Measurements from ENCODE around the gene DNASE2.

Gene DNASE2

DNA sequence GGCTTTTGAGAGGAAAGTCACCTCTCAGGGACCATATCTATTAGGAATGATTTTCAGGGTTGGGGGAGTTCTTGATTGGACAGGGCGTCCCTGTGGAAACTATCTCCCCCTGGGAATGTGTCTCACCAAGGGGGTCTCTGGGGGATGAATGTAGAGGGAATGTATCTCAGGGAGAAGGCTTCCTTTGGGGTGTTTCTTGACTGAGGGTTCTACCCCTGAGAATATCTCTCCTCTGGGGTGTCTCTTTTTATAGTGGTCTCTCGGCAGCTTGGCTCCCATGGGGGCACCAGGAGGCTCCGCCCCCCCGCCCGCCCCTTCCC lies 47.9 kb downstream of the DNASE2 start:
- Histone ChIP-seq H3K27ac (ENCODE audit: low read length) (no peak overlapping the region), H3K27me3 (replicated peaks; ENCODE audit: insufficient read depth, low read length) (peaks cover 78% of the 10 kb centered on the region), H3K79me2 (ENCODE audit: low read length) (no peaks in the 10 kb centered on the region), H2AFZ (ENCODE audit: low read length) (no peak overlapping the region), H3K4me1 (ENCODE audit: low read length) (peaks cover 3% of the 10 kb centered on the region; the same call in 1 of the 2 replicates), H3K4me2 (ENCODE audit: low read depth, low read length) (peak overlapping the region; percentile 53), H3K9me2 (replicated peaks; ENCODE audit: insufficient read depth, low read length) (no peaks in the 10 kb centered on the region), H3F3A (ENCODE audit: insufficient read depth, low read length) (no peaks in the 10 kb centered on the region), H4K20me1 (ENCODE audit: insufficient read depth, low read length) (no peaks in the 10 kb centered on the region), H3K36me3 (replicated peaks; ENCODE audit: insufficient read depth, low read length) (no peaks in the 10 kb centered on the region), H3K4me3 (ENCODE audit: low read length) (no peak overlapping the region; the same call in 1 of the 2 replicates), H3K9ac (ENCODE audit: low read length) (no peak overlapping the region), H3K9me3 (replicated peaks; ENCODE audit: insufficient read depth, low read length) (no peaks in the 10 kb centered on the region)
- DNase-seq: no peak
- TF ChIP-seq, protein P1, sequence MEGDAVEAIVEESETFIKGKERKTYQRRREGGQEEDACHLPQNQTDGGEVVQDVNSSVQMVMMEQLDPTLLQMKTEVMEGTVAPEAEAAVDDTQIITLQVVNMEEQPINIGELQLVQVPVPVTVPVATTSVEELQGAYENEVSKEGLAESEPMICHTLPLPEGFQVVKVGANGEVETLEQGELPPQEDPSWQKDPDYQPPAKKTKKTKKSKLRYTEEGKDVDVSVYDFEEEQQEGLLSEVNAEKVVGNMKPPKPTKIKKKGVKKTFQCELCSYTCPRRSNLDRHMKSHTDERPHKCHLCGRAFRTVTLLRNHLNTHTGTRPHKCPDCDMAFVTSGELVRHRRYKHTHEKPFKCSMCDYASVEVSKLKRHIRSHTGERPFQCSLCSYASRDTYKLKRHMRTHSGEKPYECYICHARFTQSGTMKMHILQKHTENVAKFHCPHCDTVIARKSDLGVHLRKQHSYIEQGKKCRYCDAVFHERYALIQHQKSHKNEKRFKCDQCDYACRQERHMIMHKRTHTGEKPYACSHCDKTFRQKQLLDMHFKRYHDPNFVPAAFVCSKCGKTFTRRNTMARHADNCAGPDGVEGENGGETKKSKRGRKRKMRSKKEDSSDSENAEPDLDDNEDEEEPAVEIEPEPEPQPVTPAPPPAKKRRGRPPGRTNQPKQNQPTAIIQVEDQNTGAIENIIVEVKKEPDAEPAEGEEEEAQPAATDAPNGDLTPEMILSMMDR (IDR thresholded peaks at IDR 0.05; ENCODE audit: low read length): no peak
- TF ChIP-seq EZH2phosphoT487 (IDR thresholded peaks at IDR 0.05; ENCODE audit: low read length) (no peak), EZH2 (optimal IDR thresholded peaks at IDR 0.05; ENCODE audit: low read depth, low read length) (no peak)

DNA sequence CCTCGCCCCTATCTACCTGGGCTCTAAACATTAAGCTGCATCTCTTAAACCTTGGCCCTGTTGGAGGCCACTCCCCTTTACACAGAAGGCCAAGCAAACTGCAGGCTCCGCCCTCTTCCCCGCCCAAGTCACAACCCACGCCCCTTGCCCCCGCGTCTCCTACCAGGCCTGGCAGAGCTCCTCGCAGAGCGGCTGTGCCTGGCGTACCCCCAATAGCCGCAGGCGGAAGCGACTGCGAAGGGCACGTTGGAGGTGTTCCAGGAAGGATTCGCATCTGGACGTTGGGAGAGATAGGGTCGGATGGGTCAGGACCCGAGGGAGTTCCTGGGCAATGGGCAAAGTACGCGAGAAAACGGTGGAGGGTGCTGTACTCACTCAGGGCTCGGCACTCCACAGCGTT lies 52.8 kb downstream of the DNASE2 start:
- H3K9me2 ChIP-seq (replicated peaks; ENCODE audit: insufficient read depth, low read length): no peaks in the 10 kb centered on the region
- no peak for DNase-seq
- H3K4me3 ChIP-seq (ENCODE audit: low read length): no peak overlapping the region
- H3K9ac ChIP-seq (ENCODE audit: low read length): no peak overlapping the region
- H3K36me3 ChIP-seq (replicated peaks; ENCODE audit: insufficient read depth, low read length): no peaks in the 10 kb centered on the region
- no peak overlapping the region for H2AFZ ChIP-seq (ENCODE audit: low read length)
- H3K27me3 ChIP-seq (replicated peaks; ENCODE audit: insufficient read depth, low read length): peaks cover 60% of the 10 kb centered on the region
- TF ChIP-seq EZH2 (optimal IDR thresholded peaks at IDR 0.05; ENCODE audit: low read depth, low read length) (no peak), EZH2phosphoT487 (IDR thresholded peaks at IDR 0.05; ENCODE audit: low read length) (no peak)
- TF ChIP-seq, protein P1 (IDR thresholded peaks at IDR 0.05; ENCODE audit: low read length): no peak
- no peaks in the 10 kb centered on the region for H3K79me2 ChIP-seq (ENCODE audit: low read length)
- peaks cover 3% of the 10 kb centered on the region; the same call in 1 of the 2 replicates for H3K4me1 ChIP-seq (ENCODE audit: low read length)
- H3K27ac ChIP-seq (ENCODE audit: low read length): no peak overlapping the region
- no peaks in the 10 kb centered on the region for H3K9me3 ChIP-seq (replicated peaks; ENCODE audit: insufficient read depth, low read length)
- peak overlapping the region; percentile 18; the same call in 1 of the 2 replicates for H3K4me2 ChIP-seq (ENCODE audit: low read depth, low read length)
- no peaks in the 10 kb centered on the region for H4K20me1 ChIP-seq (ENCODE audit: insufficient read depth, low read length)
- no peaks in the 10 kb centered on the region for H3F3A ChIP-seq (ENCODE audit: insufficient read depth, low read length)

DNA sequence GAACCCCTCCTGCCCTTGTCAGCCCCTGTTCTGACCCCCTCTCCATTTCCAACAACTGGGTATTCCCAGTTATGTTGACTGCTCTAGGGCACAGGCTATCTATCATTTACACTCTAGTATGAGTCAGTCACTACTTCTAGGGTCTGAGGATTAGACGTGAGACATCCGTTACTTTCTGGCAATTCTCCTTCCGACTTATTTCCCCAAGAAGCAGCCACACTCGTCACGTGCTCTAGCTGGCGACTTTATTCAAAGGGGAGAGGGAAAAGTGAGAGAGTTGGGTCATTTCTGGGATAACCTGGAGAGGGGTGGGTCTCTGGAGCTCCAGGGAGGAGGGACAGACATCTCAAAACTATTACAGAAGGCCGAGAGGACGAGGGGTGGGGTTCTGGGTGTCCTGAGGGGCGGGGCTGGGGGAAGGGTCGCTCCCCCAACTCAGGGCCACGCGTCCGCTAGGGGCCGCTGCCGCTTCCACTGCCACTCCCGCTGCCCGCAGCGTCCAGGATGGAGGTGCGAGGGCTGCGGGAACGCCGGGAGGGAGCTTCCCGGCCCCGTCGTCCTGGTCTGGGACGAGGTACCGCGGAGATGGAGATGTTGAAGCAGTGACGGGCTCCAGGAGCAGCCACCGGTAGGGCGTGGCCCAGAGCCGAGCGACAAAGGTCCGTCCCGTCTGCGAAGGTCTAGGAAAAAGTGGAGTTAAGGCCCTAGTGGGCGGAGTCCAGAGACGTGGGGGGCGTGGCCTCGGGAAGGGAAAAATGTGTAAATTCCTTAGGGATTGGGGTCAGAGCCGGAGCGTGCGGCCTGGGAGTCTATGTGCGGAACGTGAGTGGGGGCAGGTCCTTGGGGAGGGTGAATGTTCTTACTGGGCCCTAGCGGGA lies 55.8 kb downstream of the DNASE2 start:
- H2AFZ ChIP-seq (ENCODE audit: low read length): no peak overlapping the region
- no peaks in the 10 kb centered on the region for H3K79me2 ChIP-seq (ENCODE audit: low read length)
- no peaks in the 10 kb centered on the region for H3K9me2 ChIP-seq (replicated peaks; ENCODE audit: insufficient read depth, low read length)
- no peaks in the 10 kb centered on the region for H3K9me3 ChIP-seq (replicated peaks; ENCODE audit: insufficient read depth, low read length)
- no peak overlapping the region for H3K27ac ChIP-seq (ENCODE audit: low read length)
- no peaks in the 10 kb centered on the region for H3K4me1 ChIP-seq (ENCODE audit: low read length)
- no peaks in the 10 kb centered on the region for H3F3A ChIP-seq (ENCODE audit: insufficient read depth, low read length)
- no peak overlapping the region for H3K4me3 ChIP-seq (ENCODE audit: low read length)
- peaks cover 47% of the 10 kb centered on the region for H3K27me3 ChIP-seq (replicated peaks; ENCODE audit: insufficient read depth, low read length)
- H4K20me1 ChIP-seq (ENCODE audit: insufficient read depth, low read length): no peaks in the 10 kb centered on the region
- DNase-seq: no peak
- no peaks in the 10 kb centered on the region for H3K36me3 ChIP-seq (replicated peaks; ENCODE audit: insufficient read depth, low read length)
- TF ChIP-seq EZH2phosphoT487 (IDR thresholded peaks at IDR 0.05; ENCODE audit: low read length) (no peak), EZH2 (optimal IDR thresholded peaks at IDR 0.05; ENCODE audit: low read depth, low read length) (no peak)
- TF ChIP-seq, protein P1 (IDR thresholded peaks at IDR 0.05; ENCODE audit: low read length): peak; percentile 40
- no peak overlapping the region for H3K9ac ChIP-seq (ENCODE audit: low read length)
- no peak overlapping the region for H3K4me2 ChIP-seq (ENCODE audit: low read depth, low read length)
